ENCODE results near the gene C1orf116.

DNA sequence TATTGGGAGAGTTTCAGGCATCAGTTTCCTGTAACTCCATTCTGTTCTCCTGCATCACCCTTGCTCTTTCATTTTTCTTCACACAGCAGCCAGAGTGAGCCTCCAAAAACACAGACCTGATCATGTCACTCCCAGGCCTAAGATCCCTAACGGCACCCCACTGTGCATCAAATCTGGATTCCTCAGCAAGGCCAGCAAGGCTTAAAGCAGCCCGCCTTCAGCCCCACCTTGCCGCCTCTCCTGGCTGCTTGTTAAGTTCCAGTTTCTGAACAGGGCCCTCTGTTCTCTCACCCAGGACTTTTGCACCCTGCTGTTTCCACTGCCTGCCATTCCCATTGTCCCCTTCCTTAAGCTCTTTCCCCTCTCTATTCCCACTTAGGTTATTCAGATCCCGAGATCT is 29.3 kb downstream of the C1orf116 start:
- TF ChIP-seq HMGXB4 (CRISPR knock-in tag; IDR thresholded peaks at IDR 0.05) (no peak), NR3C1 (CRISPR knock-in tag; conservative IDR thresholded peaks at IDR 0.05; ENCODE audit: low read depth) (no peak), CREB1 (CRISPR knock-in tag; IDR thresholded peaks at IDR 0.05) (no peak), JUN (CRISPR knock-in tag; IDR thresholded peaks at IDR 0.05) (no peak)
- TF ChIP-seq, protein P1, sequence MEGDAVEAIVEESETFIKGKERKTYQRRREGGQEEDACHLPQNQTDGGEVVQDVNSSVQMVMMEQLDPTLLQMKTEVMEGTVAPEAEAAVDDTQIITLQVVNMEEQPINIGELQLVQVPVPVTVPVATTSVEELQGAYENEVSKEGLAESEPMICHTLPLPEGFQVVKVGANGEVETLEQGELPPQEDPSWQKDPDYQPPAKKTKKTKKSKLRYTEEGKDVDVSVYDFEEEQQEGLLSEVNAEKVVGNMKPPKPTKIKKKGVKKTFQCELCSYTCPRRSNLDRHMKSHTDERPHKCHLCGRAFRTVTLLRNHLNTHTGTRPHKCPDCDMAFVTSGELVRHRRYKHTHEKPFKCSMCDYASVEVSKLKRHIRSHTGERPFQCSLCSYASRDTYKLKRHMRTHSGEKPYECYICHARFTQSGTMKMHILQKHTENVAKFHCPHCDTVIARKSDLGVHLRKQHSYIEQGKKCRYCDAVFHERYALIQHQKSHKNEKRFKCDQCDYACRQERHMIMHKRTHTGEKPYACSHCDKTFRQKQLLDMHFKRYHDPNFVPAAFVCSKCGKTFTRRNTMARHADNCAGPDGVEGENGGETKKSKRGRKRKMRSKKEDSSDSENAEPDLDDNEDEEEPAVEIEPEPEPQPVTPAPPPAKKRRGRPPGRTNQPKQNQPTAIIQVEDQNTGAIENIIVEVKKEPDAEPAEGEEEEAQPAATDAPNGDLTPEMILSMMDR (IDR thresholded peaks at IDR 0.05), result no peak
- TF ChIP-seq, protein P2, sequence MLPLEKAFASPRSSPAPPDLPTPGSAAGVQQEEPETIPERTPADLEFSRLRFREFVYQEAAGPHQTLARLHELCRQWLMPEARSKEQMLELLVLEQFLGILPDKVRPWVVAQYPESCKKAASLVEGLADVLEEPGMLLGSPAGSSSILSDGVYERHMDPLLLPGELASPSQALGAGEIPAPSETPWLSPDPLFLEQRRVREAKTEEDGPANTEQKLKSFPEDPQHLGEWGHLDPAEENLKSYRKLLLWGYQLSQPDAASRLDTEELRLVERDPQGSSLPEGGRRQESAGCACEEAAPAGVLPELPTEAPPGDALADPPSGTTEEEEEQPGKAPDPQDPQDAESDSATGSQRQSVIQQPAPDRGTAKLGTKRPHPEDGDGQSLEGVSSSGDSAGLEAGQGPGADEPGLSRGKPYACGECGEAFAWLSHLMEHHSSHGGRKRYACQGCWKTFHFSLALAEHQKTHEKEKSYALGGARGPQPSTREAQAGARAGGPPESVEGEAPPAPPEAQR (CRISPR knock-in tag; IDR thresholded peaks at IDR 0.05), result no peak
- TF ChIP-seq, protein P3, sequence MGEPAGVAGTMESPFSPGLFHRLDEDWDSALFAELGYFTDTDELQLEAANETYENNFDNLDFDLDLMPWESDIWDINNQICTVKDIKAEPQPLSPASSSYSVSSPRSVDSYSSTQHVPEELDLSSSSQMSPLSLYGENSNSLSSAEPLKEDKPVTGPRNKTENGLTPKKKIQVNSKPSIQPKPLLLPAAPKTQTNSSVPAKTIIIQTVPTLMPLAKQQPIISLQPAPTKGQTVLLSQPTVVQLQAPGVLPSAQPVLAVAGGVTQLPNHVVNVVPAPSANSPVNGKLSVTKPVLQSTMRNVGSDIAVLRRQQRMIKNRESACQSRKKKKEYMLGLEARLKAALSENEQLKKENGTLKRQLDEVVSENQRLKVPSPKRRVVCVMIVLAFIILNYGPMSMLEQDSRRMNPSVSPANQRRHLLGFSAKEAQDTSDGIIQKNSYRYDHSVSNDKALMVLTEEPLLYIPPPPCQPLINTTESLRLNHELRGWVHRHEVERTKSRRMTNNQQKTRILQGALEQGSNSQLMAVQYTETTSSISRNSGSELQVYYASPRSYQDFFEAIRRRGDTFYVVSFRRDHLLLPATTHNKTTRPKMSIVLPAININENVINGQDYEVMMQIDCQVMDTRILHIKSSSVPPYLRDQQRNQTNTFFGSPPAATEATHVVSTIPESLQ (CRISPR knock-in tag; IDR thresholded peaks at IDR 0.05), result no peak
